ENCODE measurements around the gene ZNF26. TPM values are rescaled to one million over a fixed set of nuclear protein-coding genes. Genes with fewer than 3 reads are reported as not detected.

ZNF26 gene
- total and polyA plus RNA-seq, 2 of the 8 experiments (the other 6 are each of a cell fraction or from before 2014, with no cell fraction given): 5.8 to 8.4 TPM

DNA sequence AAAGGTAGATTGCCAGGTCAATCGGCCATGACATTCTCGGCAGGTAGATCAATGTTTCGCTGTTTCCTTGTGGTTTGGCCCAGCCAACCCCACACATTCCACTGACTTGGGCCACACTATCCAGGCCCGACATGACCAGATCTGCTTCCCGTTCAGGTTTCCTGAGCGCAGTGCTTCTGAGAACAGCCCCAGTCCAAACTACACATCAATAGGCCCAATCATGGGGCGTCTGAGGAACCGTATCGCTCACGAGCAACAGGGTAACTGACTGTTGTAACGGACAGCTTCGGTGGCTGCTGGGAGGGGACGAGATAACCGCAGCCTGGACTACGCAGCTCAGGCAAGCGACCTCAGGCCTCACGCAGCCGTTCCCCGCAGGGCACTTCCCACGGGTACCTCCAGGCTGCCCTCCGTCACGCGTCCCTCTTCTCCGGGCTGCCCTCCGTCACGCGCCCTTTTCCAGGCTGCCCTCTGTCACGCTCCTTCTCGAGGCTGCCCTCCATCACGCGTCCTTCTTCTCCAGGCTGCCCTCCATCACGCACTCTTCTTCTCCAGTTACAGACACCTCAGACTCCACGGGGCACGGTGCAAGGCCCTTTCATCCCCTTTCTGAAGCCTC is 44.7 kb upstream of the ZNF26 start:
- no peak overlapping the region for H3K4me3 ChIP-seq (ENCODE audit: extremely low read depth in 1 of 4, insufficient read depth in 2 of 4, low read depth in 3 of 4, low read length in 4 of 4)
- H3K4ac ChIP-seq (replicated peaks; ENCODE audit: insufficient read length, low read depth, low read length): no peak overlapping the region
- H3K23me2 ChIP-seq (ENCODE audit: low read depth, low read length): no peaks in the 10 kb centered on the region
- DNase-seq (ENCODE audit: low read depth in 1 of 2, low spot score in 2 of 2) (no peak), FAIRE-seq (no peak)
- H3K9ac ChIP-seq (replicated peaks in 1 of 4; ENCODE audit: extremely low read depth in 1 of 4, low read depth in 3 of 4, low read length in 3 of 4): no peak overlapping the region
- H2AK5ac ChIP-seq (ENCODE audit: low read depth, low read length): no peak overlapping the region
- no peaks in the 10 kb centered on the region for H3K27me3 ChIP-seq (replicated peaks in 1 of 4; ENCODE audit: control insufficient read depth in 3 of 4, extremely low read depth in 1 of 4, insufficient read depth in 3 of 4, low read length in 3 of 4)
- ChIA-PET POLR2A (ENCODE audit: partially characterized antibody) (no interaction called here), CTCF (ENCODE audit: partially characterized antibody) (no interaction called here)
- no peak overlapping the region for H2AFZ ChIP-seq (ENCODE audit: low read length)
- H2BK120ac ChIP-seq (replicated peaks; ENCODE audit: low read depth, low read length): no peak overlapping the region
- H3K36me3 ChIP-seq (ENCODE audit: control insufficient read depth in 2 of 4, insufficient read depth in 4 of 4, low read length in 3 of 4): peaks cover 6 to 55% (median 31%) of the 10 kb centered on the region in 4 experiments; a peak in 7 of 8 replicates
- H4K20me1 ChIP-seq (replicated peaks in 1 of 2; ENCODE audit: control insufficient read depth in 1 of 2, insufficient read depth in 2 of 2, low read length in 2 of 2): no peaks in the 10 kb centered on the region
- H3K4me2 ChIP-seq (ENCODE audit: insufficient read depth in 1 of 2, low read depth in 2 of 2, low read length in 2 of 2): no peak overlapping the region
- H3K9me3 ChIP-seq (ENCODE audit: insufficient read depth in 2 of 2, low read depth in 1 of 2, low read length in 1 of 2): peaks cover 35 to 69% of the 10 kb centered on the region in 2 experiments
- no peak overlapping the region for H2BK5ac ChIP-seq (ENCODE audit: low read depth, low read length)
- H3K27ac ChIP-seq (ENCODE audit: low read depth, low read length): no peak overlapping the region
- H4K5ac ChIP-seq (ENCODE audit: insufficient read length, low read depth, low read length): no peak overlapping the region
- H3K23ac ChIP-seq (ENCODE audit: insufficient read length): no peak overlapping the region
- no peak overlapping the region for H2BK15ac ChIP-seq (ENCODE audit: low read length)
- H3K79me2 ChIP-seq (ENCODE audit: control insufficient read depth in 1 of 2, insufficient read depth in 2 of 2, low read length in 2 of 2): no peaks in the 10 kb centered on the region; a peak in 1 of 4 replicates
- no peak overlapping the region for H3K18ac ChIP-seq (ENCODE audit: extremely low read depth, low read length)
- H2BK12ac ChIP-seq (ENCODE audit: low read depth, low read length): no peak overlapping the region
- no peak overlapping the region for H4K91ac ChIP-seq (replicated peaks; ENCODE audit: insufficient read length, low read length)
- no peak overlapping the region for H4K8ac ChIP-seq (ENCODE audit: extremely low read depth, insufficient read depth, low read length)
- H3K4me1 ChIP-seq (replicated peaks in 1 of 4; ENCODE audit: control insufficient read depth in 3 of 4, insufficient read depth in 4 of 4, low read length in 3 of 4): no peaks in the 10 kb centered on the region
- WGBS, 2 experiments (ENCODE audit: extremely low coverage in 1 of 2, insufficient coverage in 1 of 2, insufficient read length in 1 of 2, insufficient replicate concordance in 2 of 2, low coverage in 1 of 2, low lambda C conversion rate in 2 of 2, missing lambda C conversion rate in 1 of 2): 96% methylated on average over 34 of the region's 34 CpGs; no CpG with 5 or more reads in 1 of the 2 experiments
- H2BK20ac ChIP-seq (ENCODE audit: low read length): no peak overlapping the region
- no peaks in the 10 kb centered on the region for H3K79me1 ChIP-seq (ENCODE audit: low read depth, low read length)
- H3K56ac ChIP-seq (replicated peaks; ENCODE audit: insufficient read length, low read depth, low read length): no peak overlapping the region
- H3K14ac ChIP-seq (ENCODE audit: insufficient read length): no peak overlapping the region
- TF ChIP-seq SAP30 (IDR thresholded peaks at IDR 0.05; ENCODE audit: insufficient read depth, insufficient replicate concordance, low read length): no peak
- no peak; the same call in 1 of the 2 replicates for TF ChIP-seq POLR2AphosphoS5 (IDR thresholded peaks at IDR 0.05; ENCODE audit: low read depth, low read length)

Data from H1 (cell line).